Measurements from ENCODE around the gene ITLN2.

- TF ChIP-seq, protein P1, sequence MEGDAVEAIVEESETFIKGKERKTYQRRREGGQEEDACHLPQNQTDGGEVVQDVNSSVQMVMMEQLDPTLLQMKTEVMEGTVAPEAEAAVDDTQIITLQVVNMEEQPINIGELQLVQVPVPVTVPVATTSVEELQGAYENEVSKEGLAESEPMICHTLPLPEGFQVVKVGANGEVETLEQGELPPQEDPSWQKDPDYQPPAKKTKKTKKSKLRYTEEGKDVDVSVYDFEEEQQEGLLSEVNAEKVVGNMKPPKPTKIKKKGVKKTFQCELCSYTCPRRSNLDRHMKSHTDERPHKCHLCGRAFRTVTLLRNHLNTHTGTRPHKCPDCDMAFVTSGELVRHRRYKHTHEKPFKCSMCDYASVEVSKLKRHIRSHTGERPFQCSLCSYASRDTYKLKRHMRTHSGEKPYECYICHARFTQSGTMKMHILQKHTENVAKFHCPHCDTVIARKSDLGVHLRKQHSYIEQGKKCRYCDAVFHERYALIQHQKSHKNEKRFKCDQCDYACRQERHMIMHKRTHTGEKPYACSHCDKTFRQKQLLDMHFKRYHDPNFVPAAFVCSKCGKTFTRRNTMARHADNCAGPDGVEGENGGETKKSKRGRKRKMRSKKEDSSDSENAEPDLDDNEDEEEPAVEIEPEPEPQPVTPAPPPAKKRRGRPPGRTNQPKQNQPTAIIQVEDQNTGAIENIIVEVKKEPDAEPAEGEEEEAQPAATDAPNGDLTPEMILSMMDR (conservative IDR thresholded peaks at IDR 0.05), result no peak
- no peak for TF ChIP-seq EZH2 (IDR thresholded peaks at IDR 0.05; ENCODE audit: low read depth)
These were observed 49.0 kb downstream of the ITLN2 start for GRCh38 chr1:160905617-160905989.

Measured in PC-9 (cell line).